Activated CD8-positive, alpha-beta T cell treated with anti-CD3 and anti-CD28 coated beads for 36 hours (primary cell): ENCODE measurements around the gene GRWD1. TPM values are rescaled to one million over a fixed set of nuclear protein-coding genes. Genes with fewer than 3 reads are reported as not detected.

Source experiments
- ATAC-seq: fragments of 200-7000 bp; cut with Tn5 transposase; one replicate; pipeline ENCODE4 v1.10.0; 2021; ENCODE audit warnings: mild to moderate bottlenecking, moderate library complexity
- CTCF ChIA-PET: fragments of 350-600 bp; sonication (Branson Sonifier 250); formaldehyde crosslinking; loops from one replicate; lab custom pipeline; 2021; ENCODE audit warnings: antibody characterized with exemption; lab: Charles Lee
- POLR2A ChIA-PET: fragments of 350-600 bp; sonication (Branson Sonifier 250); formaldehyde crosslinking; loops from one replicate; lab custom pipeline; 2021; ENCODE audit warnings: antibody characterized with exemption; lab: Charles Lee
- DNase-seq: peaks from one replicate; pipeline ENCODE4 v3.0.0-alpha.2; 2020
- H3K27ac Mint-ChIP-seq: one replicate; pipeline ENCODE4 v1.8.0; 2021; ENCODE audit warnings: mild to moderate bottlenecking, mixed read lengths
- H3K27me3 Mint-ChIP-seq: one replicate; pipeline ENCODE4 v1.8.0; 2021; ENCODE audit warnings: mixed read lengths
- H3K36me3 Mint-ChIP-seq: one replicate; pipeline ENCODE4 v1.8.0; 2021; ENCODE audit warnings: low read depth, mixed read lengths
- H3K4me1 Mint-ChIP-seq: one replicate; pipeline ENCODE4 v1.8.0; 2021; ENCODE audit warnings: low read depth, mixed read lengths
- H3K4me3 Mint-ChIP-seq: one replicate; pipeline ENCODE4 v1.8.0; 2021; ENCODE audit warnings: mild to moderate bottlenecking, moderate library complexity, mixed read lengths
- H3K9me3 Mint-ChIP-seq: one replicate; pipeline ENCODE4 v1.8.0; 2021; ENCODE audit warnings: mixed read lengths
- CTCF ChIP-seq: fragments of 200-600 bp; IDR thresholded peaks from one replicate; pipeline ENCODE4 v1.8.0; 2022; ENCODE audit warnings: antibody characterized with exemption, mild to moderate bottlenecking
- intact Hi-C: fragments of 100-400 bp; cut with micrococcal nuclease; formaldehyde crosslinking; loops from one replicate; pipeline ENCODE4 v1.10.0; 2022
- total RNA-seq, 2 experiments: library from RNA; stranded (reverse); gene quantifications; one replicate each; pipeline ENCODE4 v1.2.3, GENCODE V29; 2021

The GRWD1 gene
- total RNA-seq, 2 experiments from 2014 or later, result 49.4 to 50.1 TPM

GRCh38 chr19:48415395-48415794 lies 30.4 kb upstream of the GRWD1 start:
- Mint-ChIP-seq H3K4me3 (no peak overlapping the region), H3K4me1 (peaks cover 24% of the 10 kb centered on the region)
- CTCF ChIA-PET, result interaction anchor here (1.7 to 2.7 kb wide), 2 partner anchors 24 to 169 kb away, joined by 5 to 10 read pairs; partner anchors contain the start of gene KDELR1

GRCh38 chr19:48415806-48416221 lies 30.0 kb upstream of the GRWD1 start:
- Mint-ChIP-seq H3K4me1 (peaks cover 24% of the 10 kb centered on the region), H3K4me3 (no peak overlapping the region), H3K27me3 (peaks cover 15% of the 10 kb centered on the region), H3K9me3 (no peaks in the 10 kb centered on the region), H3K27ac (no peak overlapping the region), H3K36me3 (no peaks in the 10 kb centered on the region)
- DNase-seq (no peak), ATAC-seq (no peak)
- ChIA-PET CTCF (no interaction called here), POLR2A (no interaction called here)
- TF ChIP-seq CTCF, result no peak
- intact Hi-C loops, result no loop called here

More at GRCh38 chr19:48415395-48415794, 30.4 kb upstream of the GRWD1 start:
- H3K9me3 Mint-ChIP-seq, result no peaks in the 10 kb centered on the region
- ATAC-seq, result peak; percentile 73
- POLR2A ChIA-PET, result no interaction called here
- H3K27ac Mint-ChIP-seq, result no peak overlapping the region
- intact Hi-C loops, result no loop called here
- no peak for TF ChIP-seq CTCF
- no peaks in the 10 kb centered on the region for H3K36me3 Mint-ChIP-seq
- peak; percentile 85 for DNase-seq
- peaks cover 15% of the 10 kb centered on the region for H3K27me3 Mint-ChIP-seq

DNA sequence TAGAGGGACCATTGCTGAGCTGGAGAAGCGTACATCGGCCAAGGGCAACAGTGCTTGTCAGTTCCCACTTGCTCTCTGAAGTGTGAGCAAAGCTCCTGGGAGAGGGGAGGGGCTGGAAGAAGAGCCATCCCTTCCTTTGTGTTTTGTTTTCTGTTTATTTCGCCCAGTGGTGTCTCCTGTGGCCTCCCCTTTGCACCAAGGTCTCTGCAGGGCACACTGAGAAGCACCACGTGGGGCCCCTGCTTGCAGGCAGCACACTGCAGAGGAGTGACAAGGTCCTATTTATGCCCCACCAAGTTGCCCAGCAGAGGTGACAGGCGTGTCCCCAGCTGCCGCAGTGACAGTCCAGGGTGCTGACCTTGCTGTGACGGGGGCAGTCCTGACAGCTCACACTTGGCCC lies 28.4 kb upstream of the GRWD1 start:
- Mint-ChIP-seq H3K36me3 (no peaks in the 10 kb centered on the region), H3K9me3 (no peaks in the 10 kb centered on the region), H3K4me3 (no peak overlapping the region), H3K27ac (no peak overlapping the region), H3K4me1 (peaks cover 24% of the 10 kb centered on the region), H3K27me3 (peaks cover 15% of the 10 kb centered on the region)
- DNase-seq (no peak), ATAC-seq (no peak)
- TF ChIP-seq CTCF, result no peak
- ChIA-PET POLR2A (interaction anchor here (1.2 kb wide), 1 partner anchor 53 kb away, joined by 3 read pairs; the partner anchor contains the start of gene SYNGR4), CTCF (interaction anchor here (1.3 kb wide), 1 partner anchor 26 kb away, joined by 4 read pairs; the partner anchor contains the start of gene KDELR1)
- intact Hi-C loops, result no loop called here

- no peaks in the 10 kb centered on the region for H3K36me3 Mint-ChIP-seq
- intact Hi-C loops, result no loop called here
- POLR2A ChIA-PET, result no interaction called here
- DNase-seq (peak; percentile 59), ATAC-seq (peak; percentile 50)
- peaks cover 16% of the 10 kb centered on the region for H3K27me3 Mint-ChIP-seq
- peaks cover 24% of the 10 kb centered on the region for H3K4me1 Mint-ChIP-seq
- TF ChIP-seq CTCF, result no peak
- peak overlapping the region; percentile 65 for H3K4me3 Mint-ChIP-seq
- peak overlapping the region; percentile 87 for H3K27ac Mint-ChIP-seq
- CTCF ChIA-PET, result no interaction called here
- H3K9me3 Mint-ChIP-seq, result no peaks in the 10 kb centered on the region
These were observed 27.3 kb upstream of the GRWD1 start for GRCh38 chr19:48418317-48419064.
